HepG2 (cell line): ENCODE results near the gene KCNN2. TPM values are rescaled to one million over a fixed set of nuclear protein-coding genes. Genes with fewer than 3 reads are reported as not detected.

Experiments used
- ATAC-seq: fragments of 200-7000 bp; cut with Tn5 transposase; 3 replicates; pipeline ENCODE4 v1.9.1; 2020; ENCODE audit warnings: mild to moderate bottlenecking, moderate library complexity
- BruUV-seq: library from RNA; stranded (reverse); fragments of 400-500 nt; replicated peaks from 2 replicates; lab custom pipeline; 2021; lab: Mats Ljungman, UMichigan
- CTCF ChIA-PET: fragments of 300-600 bp; formaldehyde crosslinking; extraction: SDS; loops from one replicate; lab custom pipeline; 2021; ENCODE audit warnings: low total read pairs, inconsistent platforms, low intra/inter-chr PET ratio; lab: Yijun Ruan, JAX
- POLR2A ChIA-PET: fragments of 350-600 bp; sonication (Branson Sonifier 250); formaldehyde crosslinking; loops from one replicate; lab custom pipeline; 2020; ENCODE audit warnings: antibody characterized with exemption, inconsistent platforms; lab: Yijun Ruan, JAX
- DNase-seq: peaks from one replicate; pipeline ENCODE4 v3.0.0-alpha.2; 2015; ENCODE audit warnings: low spot score
- FAIRE-seq: peaks from 3 replicates; lab custom pipeline; 2011; peaks lifted over from hg19 to GRCh38; lab: Jason Lieb, UNC
- H2AFZ ChIP-seq: one replicate; pipeline ENCODE4 v1.6.1; 2011; ENCODE audit warnings: low read length, inconsistent platforms
- H3K27ac ChIP-seq: fragments of 300-600 bp; 3 replicates; pipeline ENCODE4 v1.8.0; 2011; ENCODE audit warnings: mixed run types, mild to moderate bottlenecking, mixed read lengths, low read length, inconsistent platforms; ENCODE audit not compliant: insufficient read depth; ENCODE audit errors: extremely low read length
- H3K27me3 ChIP-seq, 2 experiments: fragments of 200-600 bp in 1 of 2; 2 replicates in 1 of 2; 3 replicates in 1 of 2; pipeline versions ENCODE4 v1.6.0 to v1.8.0; 2011; ENCODE audit warnings: low read length in 2 of 2, mild to moderate bottlenecking in 2 of 2, moderate library complexity in 2 of 2, inconsistent platforms in 1 of 2; ENCODE audit not compliant: insufficient read depth in 2 of 2, control insufficient read depth in 1 of 2
- H3K36me3 ChIP-seq, 2 experiments: fragments of 200-600 bp in 1 of 2; replicated peaks in 1 of 2; 2 replicates in 1 of 2; 3 replicates in 1 of 2; pipeline versions ENCODE4 v1.5.1 to v1.8.0; 2011; ENCODE audit warnings: low read length in 2 of 2, inconsistent platforms in 1 of 2; ENCODE audit not compliant: insufficient read depth in 2 of 2, control insufficient read depth in 1 of 2
- H3K4me1 ChIP-seq: 2 replicates; pipeline ENCODE4 v1.5.1; 2012; ENCODE audit warnings: low read length, inconsistent platforms; ENCODE audit not compliant: insufficient read depth
- H3K4me2 ChIP-seq: 2 replicates; pipeline ENCODE4 v1.6.0; 2011; ENCODE audit warnings: low read depth, low read length, inconsistent platforms
- H3K4me3 ChIP-seq, 3 experiments: fragments of 200-600 bp in 1 of 3; sonication (generic), shearing (Covaris generic) in 1 of 3; replicated peaks in 1 of 3; 2 replicates each; pipeline ENCODE4 v1.5.1; 2011 to 2016; ENCODE audit warnings: low read length in 3 of 3, inconsistent platforms in 2 of 3, low read depth in 2 of 3, mild to moderate bottlenecking in 2 of 3, control low read depth in 1 of 3, mixed read lengths in 1 of 3; ENCODE audit not compliant: insufficient read depth in 1 of 3
- H3K79me2 ChIP-seq: one replicate; pipeline ENCODE4 v1.6.1; 2011; ENCODE audit warnings: low read length, inconsistent platforms; ENCODE audit not compliant: insufficient read depth
- H3K9ac ChIP-seq: 2 replicates; pipeline ENCODE4 v1.6.0; 2011; ENCODE audit warnings: mild to moderate bottlenecking, low read depth, low read length, inconsistent platforms; ENCODE audit not compliant: insufficient read depth
- H3K9me3 ChIP-seq: 2 replicates; pipeline ENCODE4 v1.5.1; 2012; ENCODE audit warnings: mild to moderate bottlenecking, low read length
- H4K20me1 ChIP-seq: 2 replicates; pipeline ENCODE4 v1.6.0; 2011; ENCODE audit warnings: inconsistent platforms, mild to moderate bottlenecking, low read length, moderate library complexity; ENCODE audit not compliant: insufficient read depth
- FOXK1 ChIP-seq: sonication (generic); formaldehyde crosslinking; IDR thresholded peaks from 2 replicates; pipeline ENCODE4 v1.4.0; 2020; ENCODE audit warnings: low read depth, missing genetic modification reagents, borderline replicate concordance
- ZBTB3 ChIP-seq: sonication (generic); formaldehyde crosslinking; IDR thresholded peaks from 2 replicates; pipeline ENCODE4 v1.4.0; 2020; ENCODE audit warnings: low read depth, mild to moderate bottlenecking, moderate library complexity, missing genetic modification reagents, borderline replicate concordance
- ZNF333 ChIP-seq: sonication (generic); formaldehyde crosslinking; IDR thresholded peaks from 2 replicates; pipeline ENCODE4 v1.4.0; 2020; ENCODE audit warnings: mild to moderate bottlenecking, missing genetic modification reagents, borderline replicate concordance
- WGBS: methylation state at CpG from one replicate; pipeline ENCODE4 v1.1.6; 2017; ENCODE audit warnings: low lambda C conversion rate; 5-methylcytosine and 5-hydroxymethylcytosine counted together
- in situ Hi-C: cut with HindIII; loops from 2 replicates; pipeline ENCODE4 v1.10.0; 2017; ENCODE audit warnings: low pct_unique_long_range_greater_than_20kb; ENCODE audit not compliant: extremely low pct_ligation_motif_present
- intact Hi-C: fragments of 100-400 bp; cut with micrococcal nuclease; formaldehyde crosslinking; loops from one replicate; pipeline ENCODE4 v1.10.0; 2022; ENCODE audit not compliant: unreplicated experiment
- polyA plus RNA-seq, 8 experiments: library from polyadenylated mRNA; depleted of rRNA in 3 of 8; stranded (reverse) in 7 of 8; unstranded in 1 of 8; fragments of >200 nt; fragmentation: Illumina TruSeq in 4 of 8; extraction: Trizol in 4 of 8; gene quantifications; 2 replicates each; pipeline versions ENCODE4 v1.2.1 to v1.2.3, GENCODE V29; 2011 to 2016; ENCODE audit warnings: low read depth in 4 of 8, missing spikeins in 1 of 8, mixed read lengths in 1 of 8; ENCODE audit not compliant: insufficient read depth in 1 of 8
- total RNA-seq, 5 experiments: library from RNA; depleted of rRNA; stranded (reverse); fragments of >200 nt; fragmentation: Illumina TruSeq; extraction: Trizol; gene quantifications; 2 replicates each; pipeline ENCODE4 v1.2.3, GENCODE V29; 2016; ENCODE audit warnings: low read depth in 1 of 5
- TF ChIP-seq, protein P1 (sequence below): sonication (generic); formaldehyde crosslinking; IDR thresholded peaks from 2 replicates; pipeline ENCODE4 v1.4.0; 2020; ENCODE audit warnings: mild to moderate bottlenecking, missing genetic modification reagents, borderline replicate concordance
- TF ChIP-seq, protein P2 (sequence below): IDR thresholded peaks from 2 replicates; pipeline ENCODE4 v1.6.1; 2016; ENCODE audit warnings: missing genetic modification reagents, missing compliant biosample characterization

Gene KCNN2
- total and polyA plus RNA-seq, 2 of the 13 experiments (the other 11 are each of a cell fraction or from before 2014, with no cell fraction given), result not detected

DNA sequence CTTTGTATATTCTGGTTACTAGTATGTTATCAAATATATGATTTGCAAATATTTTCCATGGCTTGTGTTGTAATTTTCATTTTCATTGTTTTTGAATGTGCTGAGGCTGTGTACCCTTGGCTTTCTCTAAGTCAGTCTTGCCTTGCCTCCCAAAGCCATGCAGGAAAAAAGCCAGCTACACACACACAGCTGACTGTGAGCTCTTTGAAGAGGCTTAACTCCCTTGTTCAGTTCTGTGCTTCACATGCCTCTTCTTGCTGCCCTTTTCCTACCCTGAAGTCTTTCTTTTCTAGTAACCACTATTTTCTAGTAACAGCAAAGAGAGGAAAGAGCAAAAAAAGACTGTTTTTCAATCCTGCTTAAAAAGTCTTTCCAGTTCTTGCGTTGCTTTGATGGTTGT lies 53.9 kb downstream of the KCNN2 start:
- H3K4me1 ChIP-seq, result no peaks in the 10 kb centered on the region
- CTCF ChIA-PET, result no interaction called here
- no peaks in the 10 kb centered on the region for H3K36me3 ChIP-seq
- in situ Hi-C loops, result no loop called here
- H3K27me3 ChIP-seq, result no peaks in the 10 kb centered on the region; a peak in 1 of 5 replicates
- POLR2A ChIA-PET, result no interaction called here
- intact Hi-C loops, result no loop called here
- WGBS, result 0% methylated on average over 1 of the region's 1 CpG
- no peaks in the 10 kb centered on the region for H4K20me1 ChIP-seq
- no peaks in the 10 kb centered on the region for H3K79me2 ChIP-seq
- ATAC-seq, result no peak
- no peak overlapping the region for H3K4me3 ChIP-seq
- H3K9ac ChIP-seq, result no peak overlapping the region
- no peak for FAIRE-seq
- DNase-seq, result no peak
- no peak overlapping the region for H2AFZ ChIP-seq
- no peak overlapping the region for H3K4me2 ChIP-seq
- BruUV-seq, result no TSS peak
- no peak overlapping the region for H3K27ac ChIP-seq
- TF ChIP-seq FOXK1 (CRISPR knock-in tag) (no peak), ZNF333 (no peak), ZBTB3 (CRISPR knock-in tag) (no peak)
- TF ChIP-seq, protein P1, sequence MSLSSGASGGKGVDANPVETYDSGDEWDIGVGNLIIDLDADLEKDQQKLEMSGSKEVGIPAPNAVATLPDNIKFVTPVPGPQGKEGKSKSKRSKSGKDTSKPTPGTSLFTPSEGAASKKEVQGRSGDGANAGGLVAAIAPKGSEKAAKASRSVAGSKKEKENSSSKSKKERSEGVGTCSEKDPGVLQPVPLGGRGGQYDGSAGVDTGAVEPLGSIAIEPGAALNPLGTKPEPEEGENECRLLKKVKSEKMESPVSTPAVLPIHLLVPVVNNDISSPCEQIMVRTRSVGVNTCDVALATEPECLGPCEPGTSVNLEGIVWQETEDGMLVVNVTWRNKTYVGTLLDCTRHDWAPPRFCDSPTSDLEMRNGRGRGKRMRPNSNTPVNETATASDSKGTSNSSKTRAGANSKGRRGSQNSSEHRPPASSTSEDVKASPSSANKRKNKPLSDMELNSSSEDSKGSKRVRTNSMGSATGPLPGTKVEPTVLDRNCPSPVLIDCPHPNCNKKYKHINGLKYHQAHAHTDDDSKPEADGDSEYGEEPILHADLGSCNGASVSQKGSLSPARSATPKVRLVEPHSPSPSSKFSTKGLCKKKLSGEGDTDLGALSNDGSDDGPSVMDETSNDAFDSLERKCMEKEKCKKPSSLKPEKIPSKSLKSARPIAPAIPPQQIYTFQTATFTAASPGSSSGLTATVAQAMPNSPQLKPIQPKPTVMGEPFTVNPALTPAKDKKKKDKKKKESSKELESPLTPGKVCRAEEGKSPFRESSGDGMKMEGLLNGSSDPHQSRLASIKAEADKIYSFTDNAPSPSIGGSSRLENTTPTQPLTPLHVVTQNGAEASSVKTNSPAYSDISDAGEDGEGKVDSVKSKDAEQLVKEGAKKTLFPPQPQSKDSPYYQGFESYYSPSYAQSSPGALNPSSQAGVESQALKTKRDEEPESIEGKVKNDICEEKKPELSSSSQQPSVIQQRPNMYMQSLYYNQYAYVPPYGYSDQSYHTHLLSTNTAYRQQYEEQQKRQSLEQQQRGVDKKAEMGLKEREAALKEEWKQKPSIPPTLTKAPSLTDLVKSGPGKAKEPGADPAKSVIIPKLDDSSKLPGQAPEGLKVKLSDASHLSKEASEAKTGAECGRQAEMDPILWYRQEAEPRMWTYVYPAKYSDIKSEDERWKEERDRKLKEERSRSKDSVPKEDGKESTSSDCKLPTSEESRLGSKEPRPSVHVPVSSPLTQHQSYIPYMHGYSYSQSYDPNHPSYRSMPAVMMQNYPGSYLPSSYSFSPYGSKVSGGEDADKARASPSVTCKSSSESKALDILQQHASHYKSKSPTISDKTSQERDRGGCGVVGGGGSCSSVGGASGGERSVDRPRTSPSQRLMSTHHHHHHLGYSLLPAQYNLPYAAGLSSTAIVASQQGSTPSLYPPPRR (CRISPR knock-in tag), result no peak
- TF ChIP-seq, protein P2, sequence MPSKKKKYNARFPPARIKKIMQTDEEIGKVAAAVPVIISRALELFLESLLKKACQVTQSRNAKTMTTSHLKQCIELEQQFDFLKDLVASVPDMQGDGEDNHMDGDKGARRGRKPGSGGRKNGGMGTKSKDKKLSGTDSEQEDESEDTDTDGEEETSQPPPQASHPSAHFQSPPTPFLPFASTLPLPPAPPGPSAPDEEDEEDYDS (CRISPR knock-in tag), result no peak
- no peaks in the 10 kb centered on the region for H3K9me3 ChIP-seq
